Naive thymus-derived CD4-positive, alpha-beta T cell (primary cell): ENCODE results near the gene SPAG16. TPM values are rescaled to one million over a fixed set of nuclear protein-coding genes. Genes with fewer than 3 reads are reported as not detected.

ENCODE experiments used
- ATAC-seq: fragments of 150-1000 bp; cut with Tn5 transposase; 2 replicates; pipeline ENCODE4 v1.10.0; 2021; ENCODE audit warnings: mild to moderate bottlenecking, moderate library complexity
- CTCF ChIA-PET: fragments of 350-600 bp; sonication (Branson Sonifier 250); formaldehyde crosslinking; loops from one replicate; lab custom pipeline; 2021; ENCODE audit warnings: antibody characterized with exemption; lab: Charles Lee
- POLR2A ChIA-PET: fragments of 350-600 bp; sonication (Branson Sonifier 250); formaldehyde crosslinking; loops from one replicate; lab custom pipeline; 2021; ENCODE audit warnings: antibody characterized with exemption, inconsistent platforms; lab: Charles Lee
- DNase-seq, 9 donors: peaks; one replicate each; pipeline versions ENCODE4 v3.0.0 to v3.0.0-alpha.2; 2020 to 2022; ENCODE audit warnings: mixed read lengths in 1 of 9
- H3K27ac ChIP-seq: one replicate; pipeline ENCODE4 v1.7.0; 2013; ENCODE audit warnings: mild to moderate bottlenecking, low read depth, low read length, moderate library complexity
- H3K27me3 ChIP-seq, 2 donors: one replicate each; pipeline ENCODE4 v1.7.0; 2013; ENCODE audit warnings: low read length in 2 of 2, mild to moderate bottlenecking in 2 of 2, moderate library complexity in 2 of 2; ENCODE audit not compliant: control insufficient read depth in 2 of 2, insufficient read depth in 2 of 2
- H3K36me3 ChIP-seq, 3 experiments: 1 replicate in 2 of 3; 2 replicates in 1 of 3; pipeline ENCODE4 v1.7.0; 2013; ENCODE audit warnings: low read length in 3 of 3, mild to moderate bottlenecking in 3 of 3, moderate library complexity in 1 of 3; ENCODE audit not compliant: insufficient read depth in 3 of 3, control insufficient read depth in 2 of 3
- H3K4me1 ChIP-seq, 2 donors: one replicate each; pipeline ENCODE4 v1.7.0; 2013; ENCODE audit warnings: low read length in 2 of 2, mild to moderate bottlenecking in 2 of 2, moderate library complexity in 1 of 2; ENCODE audit not compliant: control insufficient read depth in 2 of 2, insufficient read depth in 2 of 2
- H3K4me3 ChIP-seq: 2 replicates; pipeline ENCODE4 v1.7.0; 2013; ENCODE audit warnings: mild to moderate bottlenecking, low read length
- H3K9me3 ChIP-seq, 3 experiments: 1 replicate in 2 of 3; 2 replicates in 1 of 3; pipeline ENCODE4 v1.7.0; 2013; ENCODE audit warnings: low read length in 3 of 3; ENCODE audit not compliant: control insufficient read depth in 2 of 3
- H3K27ac Mint-ChIP-seq, 9 donors: one replicate each; pipeline ENCODE4 v1.8.0; 2020 to 2022; ENCODE audit warnings: mixed read lengths in 9 of 9, mild to moderate bottlenecking in 8 of 9, moderate library complexity in 5 of 9, inconsistent platforms in 2 of 9
- H3K27me3 Mint-ChIP-seq, 5 donors: one replicate each; pipeline ENCODE4 v1.8.0; 2021 to 2022; ENCODE audit warnings: mixed read lengths in 5 of 5, mild to moderate bottlenecking in 1 of 5
- H3K36me3 Mint-ChIP-seq, 5 donors: one replicate each; pipeline ENCODE4 v1.8.0; 2020 to 2022; ENCODE audit warnings: mixed read lengths in 5 of 5, mild to moderate bottlenecking in 3 of 5, inconsistent platforms in 1 of 5
- H3K4me1 Mint-ChIP-seq, 7 donors: one replicate each; pipeline ENCODE4 v1.8.0; 2020 to 2022; ENCODE audit warnings: mixed read lengths in 7 of 7, mild to moderate bottlenecking in 3 of 7, inconsistent platforms in 1 of 7
- H3K4me3 Mint-ChIP-seq, 10 donors: one replicate each; pipeline ENCODE4 v1.8.0; 2020 to 2022; ENCODE audit warnings: mild to moderate bottlenecking in 10 of 10, mixed read lengths in 10 of 10, moderate library complexity in 6 of 10, inconsistent platforms in 2 of 10
- H3K9me3 Mint-ChIP-seq, 11 donors: one replicate each; pipeline ENCODE4 v1.8.0; 2020 to 2022; ENCODE audit warnings: mixed read lengths in 11 of 11, mild to moderate bottlenecking in 4 of 11, inconsistent platforms in 1 of 11, moderate library complexity in 1 of 11
- intact Hi-C, 2 donors: fragments of 100-400 bp; cut with micrococcal nuclease; formaldehyde crosslinking; loops; one replicate each; pipeline ENCODE4 v1.15.1; 2023
- polyA plus RNA-seq, 2 donors: library from polyadenylated mRNA; unstranded; fragments of 300-500 nt; fragmentation: Illumina TruSeq; gene quantifications; one replicate each; pipeline ENCODE4 v1.2.3, GENCODE V29; 2021
- total RNA-seq, 6 experiments: library from RNA in 5 of 6; stranded (reverse) in 5 of 6; gene quantifications; 1 replicate in 5 of 6; 2 replicates in 1 of 6; pipeline ENCODE4 v1.2.3 and lab custom pipeline; 2021 to 2026

Gene SPAG16
- total and polyA plus RNA-seq, 7 experiments from 2014 or later: 4.7 to 20.2 (median 7.4) TPM

DNA sequence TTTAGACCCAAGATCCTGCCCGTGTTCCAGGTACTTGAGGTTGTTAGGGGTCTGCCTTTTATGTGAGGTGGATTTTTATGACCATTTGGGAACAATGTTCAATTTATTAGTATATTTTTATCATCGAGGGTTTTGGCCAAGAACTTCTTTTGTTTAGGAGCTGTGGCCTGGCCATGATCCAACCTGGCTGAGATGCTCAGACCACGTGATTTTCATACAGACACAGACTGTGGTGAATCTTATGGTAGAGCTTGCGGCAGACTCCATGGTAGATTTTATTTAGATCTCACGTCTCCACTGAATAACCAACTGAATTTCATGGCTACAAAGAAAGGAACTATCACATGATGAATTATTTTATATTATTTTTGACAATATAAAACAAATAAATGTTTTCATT is 721.1 kb downstream of the SPAG16 start:
- intact Hi-C loops: no loop called here
- H3K4me3 ChIP-seq: no peak overlapping the region
- H3K27me3 Mint-ChIP-seq: no peaks in the 10 kb centered on the region
- peaks cover 0 to 13% (median 0%) of the 10 kb centered on the region in 11 donors for H3K9me3 Mint-ChIP-seq
- no peaks in the 10 kb centered on the region for H3K4me1 Mint-ChIP-seq
- H3K27ac Mint-ChIP-seq: no peak overlapping the region
- no peak overlapping the region for H3K4me3 Mint-ChIP-seq
- no peak overlapping the region for H3K27ac ChIP-seq
- no peaks in the 10 kb centered on the region for H3K36me3 ChIP-seq
- DNase-seq (no peak), ATAC-seq (no peak)
- CTCF ChIA-PET: interaction anchor here (0.6 kb wide), 1 partner anchor 616 kb away, joined by 3 read pairs; no protein-coding TSS in a partner anchor
- H3K9me3 ChIP-seq: no peaks in the 10 kb centered on the region
- H3K4me1 ChIP-seq: no peaks in the 10 kb centered on the region
- no peaks in the 10 kb centered on the region for H3K36me3 Mint-ChIP-seq
- POLR2A ChIA-PET: no interaction called here
- H3K27me3 ChIP-seq: peaks cover 0 to 3% of the 10 kb centered on the region in 2 donors

- no peak overlapping the region for H3K4me3 ChIP-seq
- no peak for ATAC-seq
- no peaks in the 10 kb centered on the region for H3K9me3 ChIP-seq
- no peak overlapping the region for H3K4me3 Mint-ChIP-seq
- no peak overlapping the region for H3K27ac ChIP-seq
- H3K9me3 Mint-ChIP-seq: peaks cover 0 to 13% (median 0%) of the 10 kb centered on the region in 11 donors
- H3K4me1 Mint-ChIP-seq: no peaks in the 10 kb centered on the region
- no peaks in the 10 kb centered on the region for H3K36me3 Mint-ChIP-seq
- H3K27me3 Mint-ChIP-seq: no peaks in the 10 kb centered on the region
- intact Hi-C loops: no loop called here
- H3K27me3 ChIP-seq: peaks cover 0 to 3% of the 10 kb centered on the region in 2 donors
- H3K27ac Mint-ChIP-seq: no peak overlapping the region
- no peak for DNase-seq
- no peaks in the 10 kb centered on the region for H3K36me3 ChIP-seq
- ChIA-PET POLR2A (no interaction called here), CTCF (interaction anchor here (0.6 kb wide), 1 partner anchor 16 kb away, joined by 3 read pairs; no protein-coding TSS in a partner anchor)
- H3K4me1 ChIP-seq: no peaks in the 10 kb centered on the region
Measured at GRCh38 chr2:214006601-214007000, 722.3 kb downstream of the SPAG16 start.

DNA sequence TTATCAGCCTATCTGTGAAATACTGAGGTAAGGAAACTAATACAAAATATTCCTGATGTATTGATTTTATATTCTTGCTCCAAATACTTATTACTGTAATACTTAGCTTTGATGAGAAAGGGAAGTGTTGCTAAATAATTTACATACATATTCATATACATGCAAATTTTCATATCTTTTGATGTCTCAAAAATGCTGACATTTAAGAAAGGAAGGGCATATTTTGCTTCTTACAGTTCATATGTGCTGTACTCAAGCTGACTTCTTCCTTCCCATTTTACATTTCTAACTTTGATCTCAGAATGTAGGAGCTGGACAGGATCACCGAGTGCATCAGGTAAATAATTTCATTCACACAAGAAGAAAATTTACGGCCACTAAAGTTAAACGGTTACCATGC is 727.4 kb downstream of the SPAG16 start:
- H3K36me3 Mint-ChIP-seq: no peaks in the 10 kb centered on the region
- H3K4me1 Mint-ChIP-seq: no peaks in the 10 kb centered on the region
- intact Hi-C loops: no loop called here
- no peak overlapping the region for H3K4me3 ChIP-seq
- peaks cover 0 to 5% (median 0%) of the 10 kb centered on the region in 5 donors for H3K27me3 Mint-ChIP-seq
- no peak for ATAC-seq
- no peaks in the 10 kb centered on the region for H3K36me3 ChIP-seq
- ChIA-PET POLR2A (no interaction called here), CTCF (no interaction called here)
- no peaks in the 10 kb centered on the region for H3K4me1 ChIP-seq
- H3K27me3 ChIP-seq: no peaks in the 10 kb centered on the region
- no peaks in the 10 kb centered on the region for H3K9me3 ChIP-seq
- DNase-seq: no peak
- no peak overlapping the region for H3K4me3 Mint-ChIP-seq
- no peak overlapping the region for H3K27ac Mint-ChIP-seq
- H3K9me3 Mint-ChIP-seq: peaks cover 0 to 20% (median 0%) of the 10 kb centered on the region in 11 donors
- H3K27ac ChIP-seq: no peak overlapping the region

DNA sequence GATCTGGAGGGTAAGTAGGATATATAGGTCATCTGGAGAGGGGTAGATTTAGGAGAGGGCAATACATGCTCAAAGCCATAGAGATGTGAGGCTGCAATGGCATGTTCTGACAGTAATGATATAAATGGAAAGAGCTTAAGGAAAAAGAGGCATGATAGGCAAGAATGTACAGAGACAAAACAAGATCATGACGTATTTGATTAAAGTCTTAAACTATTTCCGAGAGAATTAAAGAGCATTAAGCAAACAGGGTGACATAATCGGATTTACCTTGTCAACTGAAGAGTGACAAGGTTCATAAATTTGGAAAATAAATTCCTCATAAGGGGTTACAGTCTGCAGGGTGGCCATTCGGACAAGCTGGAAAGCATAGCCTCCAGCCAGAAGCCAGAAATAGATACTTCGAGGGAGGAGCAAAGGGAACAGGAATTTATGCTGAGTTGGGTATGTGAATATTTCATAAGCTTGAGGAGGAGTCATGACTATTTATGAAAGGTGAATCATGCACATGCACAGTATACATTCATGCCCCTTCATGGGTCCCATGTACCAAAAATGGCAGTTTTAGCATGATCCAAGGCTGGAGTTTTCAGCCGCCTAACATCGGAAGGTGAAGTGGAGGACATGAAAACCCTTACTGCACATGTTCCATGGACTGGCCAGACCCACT is 730.4 kb downstream of the SPAG16 start:
- POLR2A ChIA-PET: no interaction called here
- Histone ChIP-seq H3K36me3 (no peaks in the 10 kb centered on the region), H3K4me1 (no peaks in the 10 kb centered on the region), H3K4me3 (no peak overlapping the region), H3K9me3 (no peaks in the 10 kb centered on the region), H3K27me3 (no peaks in the 10 kb centered on the region), H3K27ac (no peak overlapping the region)
- peaks cover 0 to 8% (median 0%) of the 10 kb centered on the region in 11 donors for H3K9me3 Mint-ChIP-seq
- no peak overlapping the region for H3K27ac Mint-ChIP-seq
- ATAC-seq: no peak
- intact Hi-C loops: no loop called here
- CTCF ChIA-PET: no interaction called here
- DNase-seq: no peak
- H3K36me3 Mint-ChIP-seq: no peaks in the 10 kb centered on the region
- H3K4me3 Mint-ChIP-seq: no peak overlapping the region
- H3K27me3 Mint-ChIP-seq: peaks cover 0 to 5% (median 0%) of the 10 kb centered on the region in 5 donors
- no peaks in the 10 kb centered on the region for H3K4me1 Mint-ChIP-seq

DNA sequence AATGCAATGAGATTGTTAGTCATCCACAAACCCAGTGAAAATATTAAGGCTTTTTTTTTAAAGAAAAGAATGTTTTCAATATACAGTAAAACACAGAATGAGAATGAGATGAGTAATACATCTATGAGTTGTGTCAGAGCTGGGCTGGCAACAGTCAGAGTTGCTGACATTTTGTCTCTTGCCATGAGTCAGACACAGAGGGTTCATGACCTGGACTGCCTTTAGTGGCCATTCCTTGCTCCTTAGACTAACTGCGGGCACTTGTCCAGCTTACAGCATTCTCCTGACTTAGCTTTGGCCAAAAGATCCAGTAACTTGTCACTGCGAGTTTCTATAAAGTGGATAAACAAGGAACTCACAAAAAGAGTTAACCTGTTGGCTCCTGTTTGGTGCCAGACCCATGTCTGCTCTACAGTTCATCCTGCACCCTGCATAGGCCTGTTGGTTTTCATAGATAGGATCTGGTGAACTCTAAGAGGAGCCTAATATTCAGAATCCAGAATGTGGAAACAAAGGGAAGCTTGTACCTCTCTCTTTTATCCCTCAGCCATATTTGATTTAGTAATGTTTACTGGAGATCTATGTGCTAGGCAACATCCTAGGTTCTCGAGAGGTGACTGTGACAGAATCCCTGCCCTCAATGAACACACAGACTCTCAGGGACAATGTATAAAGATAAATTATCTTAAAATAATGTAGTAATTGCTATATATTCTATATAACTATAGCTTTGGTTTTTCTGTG is 735.1 kb downstream of the SPAG16 start:
- H3K4me3 Mint-ChIP-seq: no peak overlapping the region
- H3K27me3 Mint-ChIP-seq: no peaks in the 10 kb centered on the region
- Histone ChIP-seq H3K4me1 (no peaks in the 10 kb centered on the region), H3K27ac (no peak overlapping the region), H3K27me3 (no peaks in the 10 kb centered on the region), H3K4me3 (no peak overlapping the region), H3K36me3 (no peaks in the 10 kb centered on the region), H3K9me3 (no peaks in the 10 kb centered on the region)
- ATAC-seq (no peak), DNase-seq (no peak)
- CTCF ChIA-PET: no interaction called here
- H3K9me3 Mint-ChIP-seq: peaks cover 0 to 9% (median 2%) of the 10 kb centered on the region in 11 donors
- H3K36me3 Mint-ChIP-seq: no peaks in the 10 kb centered on the region
- intact Hi-C loops: no loop called here
- POLR2A ChIA-PET: no interaction called here
- H3K27ac Mint-ChIP-seq: no peak overlapping the region
- no peaks in the 10 kb centered on the region for H3K4me1 Mint-ChIP-seq

- Mint-ChIP-seq H3K27me3 (no peaks in the 10 kb centered on the region), H3K9me3 (peaks cover 0 to 5% (median 0%) of the 10 kb centered on the region in 11 donors), H3K36me3 (no peaks in the 10 kb centered on the region), H3K27ac (no peak overlapping the region), H3K4me3 (no peak overlapping the region), H3K4me1 (no peaks in the 10 kb centered on the region)
- intact Hi-C loops: no loop called here
- ATAC-seq (no peak), DNase-seq (no peak)
- Histone ChIP-seq H3K9me3 (no peaks in the 10 kb centered on the region), H3K27me3 (no peaks in the 10 kb centered on the region), H3K4me3 (no peak overlapping the region), H3K27ac (no peak overlapping the region), H3K36me3 (no peaks in the 10 kb centered on the region), H3K4me1 (no peaks in the 10 kb centered on the region)
- ChIA-PET CTCF (no interaction called here), POLR2A (no interaction called here)
Measured at GRCh38 chr2:214019973-214020345, 735.7 kb downstream of the SPAG16 start.
